Skeletal muscle cell (primary cell): ENCODE data around the gene SSPN.

ENCODE experiments used
- DNase-seq: peaks from one replicate; pipeline ENCODE4 v3.0.0-alpha.2; 2010; ENCODE audit warnings: low read depth
- H3K4me3 ChIP-seq: 2 replicates; pipeline ENCODE4 v1.5.1; 2011; ENCODE audit warnings: low read depth, mild to moderate bottlenecking, control low read depth, low read length, moderate library complexity

Gene SSPN

GRCh38 chr12:26278666-26279065 is 83.3 kb downstream of the SSPN start:
- no peak overlapping the region for H3K4me3 ChIP-seq
- DNase-seq: no peak

GRCh38 chr12:26279091-26279490 is 83.7 kb downstream of the SSPN start:
- no peak for DNase-seq
- no peak overlapping the region for H3K4me3 ChIP-seq

GRCh38 chr12:26279908-26280307 is 84.5 kb downstream of the SSPN start:
- no peak overlapping the region for H3K4me3 ChIP-seq

GRCh38 chr12:26280869-26281268 is 85.5 kb downstream of the SSPN start:
- no peak overlapping the region for H3K4me3 ChIP-seq
- DNase-seq: no peak

More at GRCh38 chr12:26279908-26280307, 84.5 kb downstream of the SSPN start:
- DNase-seq: no peak

GRCh38 chr12:26281320-26281719 is 85.9 kb downstream of the SSPN start:
- DNase-seq: no peak
- no peak overlapping the region for H3K4me3 ChIP-seq

- no peak for DNase-seq
- H3K4me3 ChIP-seq: no peak overlapping the region
Measured at GRCh38 chr12:26282339-26282940, 87.1 kb downstream of the SSPN start.

GRCh38 chr12:26283046-26283445 is 87.7 kb downstream of the SSPN start:
- no peak for DNase-seq
- H3K4me3 ChIP-seq: no peak overlapping the region

- no peak for DNase-seq
- no peak overlapping the region for H3K4me3 ChIP-seq
Measured at GRCh38 chr12:26283617-26284016, 88.2 kb downstream of the SSPN start.

- no peak overlapping the region for H3K4me3 ChIP-seq
- DNase-seq: no peak
Measured at GRCh38 chr12:26285401-26285800, 90.0 kb downstream of the SSPN start.

GRCh38 chr12:26286186-26286585 is 90.8 kb downstream of the SSPN start:
- DNase-seq: no peak
- no peak overlapping the region for H3K4me3 ChIP-seq

- DNase-seq: no peak
- H3K4me3 ChIP-seq: no peak overlapping the region
Measured at GRCh38 chr12:26287671-26288381, 92.5 kb downstream of the SSPN start.

- no peak overlapping the region for H3K4me3 ChIP-seq
- DNase-seq: no peak
Measured at GRCh38 chr12:26290565-26290964, 95.2 kb downstream of the SSPN start.

- no peak overlapping the region for H3K4me3 ChIP-seq
- DNase-seq: no peak
Measured at GRCh38 chr12:26292596-26292995, 97.2 kb downstream of the SSPN start.

GRCh38 chr12:26293612-26294011 is 98.2 kb downstream of the SSPN start:
- no peak for DNase-seq
- H3K4me3 ChIP-seq: no peak overlapping the region

- no peak for DNase-seq
- no peak overlapping the region for H3K4me3 ChIP-seq
Measured at GRCh38 chr12:26295001-26295400, 99.6 kb downstream of the SSPN start.

GRCh38 chr12:26297396-26298070 is 102.2 kb downstream of the SSPN start:
- DNase-seq: no peak
- H3K4me3 ChIP-seq: no peak overlapping the region

GRCh38 chr12:26298785-26299621 is 103.6 kb downstream of the SSPN start:
- peak overlapping the region; percentile 20 for H3K4me3 ChIP-seq
- DNase-seq: no peak

- H3K4me3 ChIP-seq: no peak overlapping the region
- DNase-seq: no peak
Measured at GRCh38 chr12:26299751-26300150, 104.4 kb downstream of the SSPN start.
